GM18907 (cell line): ENCODE results near the gene SREBF2.

ENCODE experiments used
- ATAC-seq: cut with Tn5 transposase; IDR thresholded peaks from one replicate; pipeline ENCODE4 v1.9.1; 2021; ENCODE audit warnings: mild to moderate bottlenecking, moderate library complexity; ENCODE audit not compliant: unreplicated experiment

The SREBF2 gene

GRCh38 chr22:41875531-41876270 is 42.8 kb downstream of the SREBF2 start:
- no peak for ATAC-seq

- no peak for ATAC-seq
Measured at GRCh38 chr22:41876275-41876674, 43.4 kb downstream of the SREBF2 start.

- ATAC-seq: no peak
Measured at GRCh38 chr22:41876675-41877074, 43.8 kb downstream of the SREBF2 start.

- ATAC-seq: no peak
Measured at GRCh38 chr22:41880653-41881052, 47.7 kb downstream of the SREBF2 start.

GRCh38 chr22:41883400-41883799 is 50.5 kb downstream of the SREBF2 start:
- ATAC-seq: no peak

DNA sequence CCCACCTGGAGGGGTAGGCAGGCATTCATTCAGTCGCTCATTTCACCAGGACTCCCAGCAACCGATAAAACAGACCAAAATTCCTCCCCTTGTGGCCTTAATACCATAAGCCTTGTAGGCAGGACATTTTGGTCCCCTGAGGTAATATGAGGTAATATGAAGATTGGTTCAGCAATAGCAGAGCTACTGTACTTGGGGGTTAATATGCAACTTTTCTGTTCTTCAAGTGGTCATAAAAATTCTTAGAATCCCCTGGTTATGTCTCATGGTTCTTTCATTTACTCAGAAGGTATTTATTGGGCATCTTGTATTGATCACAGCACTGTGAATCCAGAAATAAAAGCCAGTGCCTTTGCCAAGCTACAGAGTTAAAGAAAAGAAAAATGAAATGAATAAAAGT is 52.2 kb downstream of the SREBF2 start:
- no peak for ATAC-seq

GRCh38 chr22:41885516-41885915 is 52.6 kb downstream of the SREBF2 start:
- no peak for ATAC-seq

- ATAC-seq: no peak
Measured at GRCh38 chr22:41888627-41889200, 55.8 kb downstream of the SREBF2 start.

- no peak for ATAC-seq
Measured at GRCh38 chr22:41891407-41891806, 58.5 kb downstream of the SREBF2 start.

DNA sequence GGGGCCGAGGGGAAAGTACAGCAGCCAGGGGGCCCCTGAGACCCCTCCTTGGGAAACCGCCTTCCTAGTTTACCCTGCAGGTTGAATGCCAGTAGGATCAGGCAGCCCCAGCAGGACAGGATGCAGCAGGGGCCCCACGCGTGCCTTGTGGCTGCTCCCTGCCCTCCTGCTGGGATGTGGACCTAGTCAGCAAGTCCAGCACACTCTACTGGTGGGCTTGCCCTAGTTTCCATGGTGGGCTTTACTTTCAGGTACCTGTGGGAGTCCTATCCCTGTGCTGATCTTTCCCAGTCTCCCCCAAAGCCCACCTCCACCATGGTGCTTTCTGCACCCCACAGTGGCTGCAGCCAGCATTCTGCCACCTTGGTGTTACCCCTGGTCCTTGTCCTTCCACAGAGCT is 59.8 kb downstream of the SREBF2 start:
- ATAC-seq: no peak

- ATAC-seq: no peak
Measured at GRCh38 chr22:41893591-41894375, 60.9 kb downstream of the SREBF2 start.

- ATAC-seq: no peak
Measured at GRCh38 chr22:41898645-41899044, 65.7 kb downstream of the SREBF2 start.

DNA sequence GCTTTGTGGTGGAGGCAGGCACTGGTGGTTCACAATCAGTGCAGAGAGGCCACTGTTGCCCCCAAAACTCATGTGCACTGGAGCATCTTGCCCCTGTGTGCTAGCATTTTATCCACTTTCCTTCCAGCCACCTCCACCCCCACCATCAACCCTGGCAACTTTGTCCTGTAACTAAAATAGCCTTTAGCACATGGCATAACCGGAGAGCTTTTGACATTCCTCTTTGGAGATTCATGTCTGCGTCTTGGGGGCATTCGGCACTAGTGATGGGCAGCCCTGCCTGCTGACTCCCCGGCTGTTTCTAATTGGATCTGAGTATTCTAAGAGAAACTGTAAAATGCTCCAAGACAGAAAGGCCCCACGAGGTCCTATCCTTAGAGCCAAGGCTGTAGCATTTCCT is 66.2 kb downstream of the SREBF2 start:
- ATAC-seq: no peak

- ATAC-seq: no peak
Measured at GRCh38 chr22:41899992-41900651, 67.2 kb downstream of the SREBF2 start.

- no peak for ATAC-seq
Measured at GRCh38 chr22:41900652-41901312, 67.9 kb downstream of the SREBF2 start.

DNA sequence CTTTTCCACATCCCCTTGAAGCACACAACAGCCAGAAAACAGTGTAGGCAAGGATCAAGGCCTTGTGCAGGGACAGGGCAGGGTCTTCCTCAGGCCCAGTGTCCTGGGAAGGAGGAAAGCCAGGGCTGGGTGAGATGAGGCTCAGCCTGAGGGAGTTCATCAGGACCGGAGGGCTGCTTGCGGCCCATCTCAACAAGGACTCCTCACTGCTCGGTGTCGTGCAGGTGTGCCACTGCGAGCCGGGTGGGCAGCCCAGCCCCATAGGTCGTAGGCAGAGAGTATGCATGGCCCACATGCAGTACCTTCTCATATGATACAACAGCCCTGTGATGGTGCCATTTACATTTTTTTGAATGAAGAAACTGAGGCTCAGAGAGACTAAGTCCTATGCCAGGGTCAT is 69.1 kb downstream of the SREBF2 start:
- ATAC-seq: no peak

DNA sequence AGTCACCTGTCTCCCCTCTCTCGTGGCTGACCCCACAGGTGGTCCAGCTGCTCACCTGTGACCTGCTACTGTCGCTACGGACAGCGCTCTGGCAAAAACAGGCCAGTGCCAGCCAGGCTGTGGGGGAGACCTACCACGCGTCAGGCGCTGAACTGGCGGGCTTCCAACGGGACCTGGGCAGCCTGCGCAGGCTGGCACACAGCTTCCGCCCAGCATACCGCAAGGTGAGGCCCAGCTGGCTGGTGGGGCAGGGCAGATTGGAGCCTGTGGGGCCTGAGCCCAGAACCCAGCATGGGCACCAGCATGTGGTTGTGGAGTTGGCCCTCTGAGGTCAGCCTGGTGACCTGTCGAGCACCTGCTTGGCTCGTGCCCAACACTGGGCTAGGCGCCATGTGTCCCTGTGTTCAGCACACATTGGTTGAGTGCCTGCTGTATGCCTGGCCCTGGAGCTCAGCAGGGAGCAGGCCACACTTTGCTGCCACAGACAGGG is 70.1 kb downstream of the SREBF2 start:
- ATAC-seq: no peak

DNA sequence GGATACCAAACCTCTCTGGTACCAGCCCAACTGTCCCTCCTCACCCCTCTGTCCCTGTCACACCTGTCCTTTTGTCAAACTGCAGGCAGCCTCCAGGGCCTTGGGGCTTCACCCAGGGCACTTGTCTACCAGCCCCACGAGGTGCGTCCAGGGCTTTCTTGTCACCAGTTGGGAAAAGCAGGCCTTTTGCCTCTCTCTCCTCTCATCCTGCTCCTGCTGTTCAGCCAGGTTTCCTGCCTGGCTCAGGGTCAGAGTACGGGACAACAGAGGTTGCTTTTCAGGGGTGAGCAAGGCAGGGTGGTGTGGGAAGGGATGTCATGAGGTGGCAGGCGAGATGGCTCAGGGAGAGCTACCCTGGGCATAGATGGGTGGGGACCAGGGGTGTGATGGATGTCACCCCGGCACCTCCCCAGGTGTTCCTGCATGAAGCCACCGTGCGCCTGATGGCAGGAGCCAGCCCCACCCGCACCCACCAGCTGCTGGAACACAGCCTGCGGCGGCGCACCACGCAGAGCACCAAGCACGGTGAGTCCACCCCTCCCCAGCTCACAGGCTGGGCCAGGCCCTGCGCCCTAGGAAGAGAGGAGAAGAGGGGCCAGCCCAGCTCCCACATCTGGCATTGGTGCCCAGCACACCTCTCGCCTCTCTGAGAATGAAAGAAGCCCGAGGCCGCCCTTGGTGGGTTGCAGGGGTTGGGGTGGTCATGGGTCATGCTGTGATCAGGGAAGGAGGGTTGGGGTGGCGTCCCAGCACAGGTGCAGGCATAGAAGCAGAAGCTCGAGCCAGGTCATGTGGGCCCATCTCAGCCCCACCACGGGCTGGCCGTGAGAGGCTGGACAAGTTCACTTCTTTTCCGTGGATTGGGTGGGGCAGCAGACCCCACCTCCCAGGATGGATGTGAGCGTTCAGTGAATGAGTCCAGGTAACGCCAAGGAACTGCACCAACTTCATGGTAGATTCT is 71.8 kb downstream of the SREBF2 start:
- ATAC-seq: no peak

GRCh38 chr22:41905411-41906202 is 72.7 kb downstream of the SREBF2 start:
- ATAC-seq: no peak
